SU-DHL-6 (cell line): ENCODE measurements around the gene UQCR10.

Experiments used
- CTCF ChIP-seq: fragments of 200-600 bp; sonication (generic); IDR thresholded peaks from one replicate; pipeline ENCODE4 v1.5.1; 2017; ENCODE audit warnings: antibody characterized with exemption, mild to moderate bottlenecking, low read length, moderate library complexity; ENCODE audit not compliant: insufficient read depth, poor library complexity, severe bottlenecking
- EZH2phosphoT487 ChIP-seq: fragments of 200-600 bp; sonication (generic), shearing (Covaris generic); conservative IDR thresholded peaks from 2 replicates; pipeline ENCODE4 v1.6.1; 2018; ENCODE audit warnings: mild to moderate bottlenecking, antibody characterized with exemption, low read length, moderate library complexity, mixed read lengths

GRCh38 chr22:29787371-29787980, 20.3 kb downstream of the UQCR10 start:
- TF ChIP-seq CTCF: no peak
- no peak for TF ChIP-seq EZH2phosphoT487
